Ascending aorta (tissue), 2 donors: ENCODE results near the gene LMO4. TPM values are rescaled to one million over a fixed set of nuclear protein-coding genes. Genes with fewer than 3 reads are reported as not detected.
A peak's percentile ranks its signal among the peaks of the same experiment; 100 is the strongest.

Experiments used
- DNase-seq, 2 donors: peaks; one replicate each; pipeline ENCODE4 v3.0.0-alpha.2; 2019; ENCODE audit warnings: low spot score in 2 of 2
- H3K27ac ChIP-seq, 2 donors: fragments of 200-600 bp; sonication (generic); one replicate each; pipeline ENCODE4 v1.5.1; 2016 to 2017; ENCODE audit warnings: mild to moderate bottlenecking in 1 of 2
- H3K27me3 ChIP-seq: fragments of 200-600 bp; sonication (generic); one replicate; pipeline ENCODE4 v1.5.1; 2017
- H3K36me3 ChIP-seq, 2 donors: fragments of 200-600 bp; sonication (generic); one replicate each; pipeline ENCODE4 v1.5.1; 2016
- H3K4me1 ChIP-seq, 2 donors: fragments of 200-600 bp; sonication (generic); one replicate each; pipeline ENCODE4 v1.5.1; 2016 to 2017; ENCODE audit warnings: mild to moderate bottlenecking in 1 of 2
- H3K4me3 ChIP-seq, 2 donors: fragments of 200-600 bp; sonication (generic); one replicate each; pipeline ENCODE4 v1.5.1; 2016 to 2017; ENCODE audit warnings: mild to moderate bottlenecking in 1 of 2
- H3K9me3 ChIP-seq, 2 donors: fragments of 200-600 bp; sonication (generic); one replicate each; pipeline ENCODE4 v1.5.1; 2016
- intact Hi-C: fragments of 100-400 bp; cut with DNase I; formaldehyde crosslinking; loops from one replicate; pipeline ENCODE4 v1.15.1; 2023
- total RNA-seq: library from RNA; depleted of rRNA; stranded (reverse); fragments of >200 nt; gene quantifications from one replicate; pipeline ENCODE4 v1.1.0, GENCODE V29; 2016
- TF ChIP-seq, protein P1 (sequence below), 3 experiments: fragments of 200-600 bp in 2 of 3; fragments of 450-650 bp in 1 of 3; sonication (generic) in 2 of 3; IDR thresholded peaks; one replicate each; pipeline ENCODE4 v1.5.1; 2016 to 2019; ENCODE audit warnings: antibody characterized with exemption in 3 of 3, mild to moderate bottlenecking in 1 of 3, moderate library complexity in 1 of 3

The LMO4 gene
- total RNA-seq, 1 donor from 2014 or later = 9.9 TPM

DNA sequence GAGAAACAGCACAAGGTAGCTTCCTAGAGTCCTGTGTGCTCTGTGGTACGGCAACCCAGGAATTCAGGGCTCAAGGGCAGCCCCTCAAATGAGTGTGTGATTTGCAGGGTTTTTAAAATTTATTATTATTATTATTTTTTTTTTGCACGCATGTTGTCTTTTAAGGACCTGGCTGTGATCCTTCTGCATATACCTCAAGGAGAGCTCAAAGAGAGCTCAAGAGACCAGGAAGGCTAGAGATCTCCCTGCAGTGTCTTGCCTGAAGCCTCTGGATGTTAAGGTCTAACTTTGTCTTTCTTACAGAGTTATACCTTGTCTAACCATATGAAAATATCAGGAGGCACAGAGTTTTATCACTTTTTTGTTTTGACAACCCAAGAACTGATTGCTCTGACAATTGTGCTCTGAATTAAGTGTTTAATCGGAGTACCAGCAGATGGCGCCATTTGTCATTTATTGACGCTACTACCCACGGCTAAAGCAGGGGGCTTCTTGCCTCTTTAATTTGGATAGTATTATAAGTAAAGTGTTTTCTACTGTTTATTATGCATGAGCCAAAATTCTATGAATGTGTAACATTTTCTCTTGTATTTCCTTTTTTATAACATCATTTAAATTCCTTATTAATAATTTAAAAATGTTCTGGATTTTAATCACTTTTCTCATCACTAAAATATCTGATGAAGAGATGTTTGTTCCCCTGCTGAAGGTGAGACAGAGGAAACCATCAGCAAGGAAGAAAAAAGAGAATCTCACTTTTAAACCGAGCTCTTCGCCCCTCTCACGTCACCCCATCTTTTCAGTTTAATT, 35.8 kb upstream of the LMO4 start:
- H3K27me3 ChIP-seq = no peaks in the 10 kb centered on the region
- no peak overlapping the region for H3K27ac ChIP-seq
- TF ChIP-seq, protein P1, sequence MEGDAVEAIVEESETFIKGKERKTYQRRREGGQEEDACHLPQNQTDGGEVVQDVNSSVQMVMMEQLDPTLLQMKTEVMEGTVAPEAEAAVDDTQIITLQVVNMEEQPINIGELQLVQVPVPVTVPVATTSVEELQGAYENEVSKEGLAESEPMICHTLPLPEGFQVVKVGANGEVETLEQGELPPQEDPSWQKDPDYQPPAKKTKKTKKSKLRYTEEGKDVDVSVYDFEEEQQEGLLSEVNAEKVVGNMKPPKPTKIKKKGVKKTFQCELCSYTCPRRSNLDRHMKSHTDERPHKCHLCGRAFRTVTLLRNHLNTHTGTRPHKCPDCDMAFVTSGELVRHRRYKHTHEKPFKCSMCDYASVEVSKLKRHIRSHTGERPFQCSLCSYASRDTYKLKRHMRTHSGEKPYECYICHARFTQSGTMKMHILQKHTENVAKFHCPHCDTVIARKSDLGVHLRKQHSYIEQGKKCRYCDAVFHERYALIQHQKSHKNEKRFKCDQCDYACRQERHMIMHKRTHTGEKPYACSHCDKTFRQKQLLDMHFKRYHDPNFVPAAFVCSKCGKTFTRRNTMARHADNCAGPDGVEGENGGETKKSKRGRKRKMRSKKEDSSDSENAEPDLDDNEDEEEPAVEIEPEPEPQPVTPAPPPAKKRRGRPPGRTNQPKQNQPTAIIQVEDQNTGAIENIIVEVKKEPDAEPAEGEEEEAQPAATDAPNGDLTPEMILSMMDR (IDR thresholded peaks at IDR 0.05) = peak; percentile 36 to 80 (median 66)
- intact Hi-C loops = loop anchor here (5.0 to 10.0 kb wide), 2 partner anchors 772 to 1009 kb away; no protein-coding TSS in a partner anchor
- DNase-seq = peak in 1 of 2 donors; percentile 73
- no peak overlapping the region for H3K4me3 ChIP-seq
- no peaks in the 10 kb centered on the region for H3K36me3 ChIP-seq
- no peaks in the 10 kb centered on the region for H3K4me1 ChIP-seq
- H3K9me3 ChIP-seq = no peaks in the 10 kb centered on the region

DNA sequence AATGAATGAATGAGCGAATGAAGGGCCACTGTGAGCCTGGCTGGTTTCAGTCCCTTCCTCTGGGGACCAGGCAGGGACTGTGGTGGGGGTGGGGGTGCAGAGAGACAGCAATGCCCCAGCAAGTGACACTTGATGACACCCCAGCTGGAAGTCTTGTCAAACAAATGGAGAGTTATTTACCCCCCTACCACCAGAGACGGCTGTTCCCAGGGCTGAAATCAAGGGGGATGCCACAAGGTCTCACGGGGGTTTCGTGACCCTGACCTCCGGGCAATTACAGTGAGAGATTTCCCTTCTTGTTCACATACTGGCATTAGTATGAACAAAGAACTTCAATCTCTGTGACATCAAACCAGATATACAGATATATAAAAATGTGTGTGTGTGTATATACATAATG, 34.0 kb upstream of the LMO4 start:
- no peaks in the 10 kb centered on the region for H3K27me3 ChIP-seq
- no peaks in the 10 kb centered on the region for H3K9me3 ChIP-seq
- DNase-seq = no peak
- H3K27ac ChIP-seq = no peak overlapping the region
- intact Hi-C loops = loop anchor here (5.0 to 10.0 kb wide), 2 partner anchors 770 to 1008 kb away; no protein-coding TSS in a partner anchor
- no peaks in the 10 kb centered on the region for H3K4me1 ChIP-seq
- no peak overlapping the region for H3K4me3 ChIP-seq
- H3K36me3 ChIP-seq = no peaks in the 10 kb centered on the region
- TF ChIP-seq, protein P1 (IDR thresholded peaks at IDR 0.05) = no peak

DNA sequence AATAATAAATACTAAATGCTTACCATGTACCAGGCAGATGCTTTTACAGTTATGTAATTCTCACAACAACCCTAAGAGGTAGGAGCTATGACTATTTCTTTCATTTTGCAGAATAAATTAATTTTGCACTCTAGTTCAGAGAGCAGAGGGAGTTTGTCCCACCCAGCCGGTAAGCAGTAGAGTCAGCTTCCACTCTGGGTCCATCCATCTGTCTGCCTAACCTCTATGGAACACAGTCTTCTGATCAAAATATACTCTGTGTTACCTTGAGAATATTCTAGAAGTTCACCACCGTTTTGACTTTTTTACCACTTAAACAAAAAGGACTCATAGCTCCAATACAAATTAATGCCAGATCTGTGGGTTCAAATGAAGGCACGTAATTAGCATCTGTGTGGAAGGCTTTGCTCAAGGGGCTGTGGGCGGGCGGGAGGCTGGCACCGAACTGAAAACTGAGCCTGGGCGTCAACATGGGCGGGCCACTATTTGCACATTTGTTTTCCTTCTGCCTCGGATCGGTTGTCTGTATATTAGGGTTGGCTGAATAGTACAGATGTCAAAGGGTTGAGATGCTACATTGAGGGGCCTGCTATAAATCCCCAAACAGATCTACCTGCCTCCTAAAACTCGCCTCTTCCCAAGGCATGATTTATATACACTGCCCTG, 33.1 kb upstream of the LMO4 start:
- intact Hi-C loops = loop anchor here (10.0 kb wide), 1 partner anchor 769 kb away; no protein-coding TSS in a partner anchor
- TF ChIP-seq, protein P1 (IDR thresholded peaks at IDR 0.05) = no peak

DNA sequence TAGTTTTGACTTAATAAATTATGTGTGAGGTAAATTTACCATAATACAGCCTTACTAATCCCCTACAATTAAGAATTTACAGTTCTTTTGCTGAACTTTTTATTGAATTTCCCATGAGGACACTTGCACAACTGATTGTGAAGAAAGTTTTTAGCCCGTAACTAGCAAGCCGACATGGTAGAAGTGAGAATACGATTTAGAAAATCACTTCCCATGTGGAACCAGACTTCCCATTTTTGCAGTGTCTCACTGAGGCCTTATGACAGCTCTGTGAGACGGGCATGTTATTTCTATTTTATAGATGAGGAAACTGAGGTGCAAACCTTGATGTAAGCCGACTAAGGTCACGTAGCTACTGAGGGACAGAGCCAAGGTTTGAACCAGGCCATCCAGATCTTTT, 32.5 kb upstream of the LMO4 start:
- intact Hi-C loops = loop anchor here (10.0 kb wide), 1 partner anchor 769 kb away; no protein-coding TSS in a partner anchor
- no peaks in the 10 kb centered on the region for H3K36me3 ChIP-seq
- no peaks in the 10 kb centered on the region for H3K27me3 ChIP-seq
- no peaks in the 10 kb centered on the region for H3K9me3 ChIP-seq
- no peak for DNase-seq
- H3K27ac ChIP-seq = no peak overlapping the region
- H3K4me3 ChIP-seq = no peak overlapping the region
- TF ChIP-seq, protein P1 (IDR thresholded peaks at IDR 0.05) = no peak
- no peaks in the 10 kb centered on the region for H3K4me1 ChIP-seq

More for the DNA sequence above, 33.1 kb upstream of the LMO4 start:
- no peaks in the 10 kb centered on the region for H3K9me3 ChIP-seq
- no peak for DNase-seq
- no peak overlapping the region for H3K4me3 ChIP-seq
- H3K36me3 ChIP-seq = no peaks in the 10 kb centered on the region
- H3K4me1 ChIP-seq = no peaks in the 10 kb centered on the region
- no peak overlapping the region for H3K27ac ChIP-seq
- H3K27me3 ChIP-seq = no peaks in the 10 kb centered on the region

DNA sequence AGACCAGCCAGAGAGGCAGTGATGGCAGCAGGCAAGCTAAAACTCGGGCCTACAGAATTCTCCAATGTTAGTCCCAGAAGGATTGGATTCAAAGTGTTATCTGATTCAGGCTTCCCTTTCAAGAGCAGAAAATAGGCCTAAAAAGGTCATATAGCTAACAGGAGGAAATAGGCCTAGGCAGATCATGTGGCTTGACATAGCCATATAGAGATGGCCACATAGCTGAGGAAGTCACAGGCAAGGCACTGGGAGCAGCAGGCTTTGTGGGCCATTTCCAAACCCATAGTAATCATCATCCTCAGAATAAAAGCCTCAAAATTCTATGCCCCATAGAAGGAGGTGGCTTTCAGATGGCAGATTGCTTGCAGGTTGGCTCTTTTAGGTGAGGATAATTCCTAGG, 29.0 kb upstream of the LMO4 start:
- no peak overlapping the region for H3K27ac ChIP-seq
- H3K27me3 ChIP-seq = no peaks in the 10 kb centered on the region
- intact Hi-C loops = loop anchor here (10.0 kb wide), 1 partner anchor 765 kb away; no protein-coding TSS in a partner anchor
- no peaks in the 10 kb centered on the region for H3K36me3 ChIP-seq
- H3K4me3 ChIP-seq = no peak overlapping the region
- H3K4me1 ChIP-seq = no peaks in the 10 kb centered on the region
- TF ChIP-seq, protein P1 (IDR thresholded peaks at IDR 0.05) = no peak
- H3K9me3 ChIP-seq = no peaks in the 10 kb centered on the region
- DNase-seq = no peak
